Measurements from ENCODE around the gene TPSB2. TPM values are rescaled to one million over a fixed set of nuclear protein-coding genes. Genes with fewer than 3 reads are reported as not detected.
"Not testable (repeated sequence)": the region's sequence is repeated elsewhere in the genome, so short reads cannot be mapped to it uniquely, and the experiment has no call there.

TPSB2 gene
- not detected in 2 replicates for total RNA-seq (2014; rRNA removed; shearing (Covaris generic))
- polyA plus RNA-seq (2015; cell fraction: cytosol; rRNA removed) = not detected in 2 replicates
- not detected in 2 replicates for polyA plus RNA-seq (2015; cell fraction: nucleus; rRNA removed)

DNA sequence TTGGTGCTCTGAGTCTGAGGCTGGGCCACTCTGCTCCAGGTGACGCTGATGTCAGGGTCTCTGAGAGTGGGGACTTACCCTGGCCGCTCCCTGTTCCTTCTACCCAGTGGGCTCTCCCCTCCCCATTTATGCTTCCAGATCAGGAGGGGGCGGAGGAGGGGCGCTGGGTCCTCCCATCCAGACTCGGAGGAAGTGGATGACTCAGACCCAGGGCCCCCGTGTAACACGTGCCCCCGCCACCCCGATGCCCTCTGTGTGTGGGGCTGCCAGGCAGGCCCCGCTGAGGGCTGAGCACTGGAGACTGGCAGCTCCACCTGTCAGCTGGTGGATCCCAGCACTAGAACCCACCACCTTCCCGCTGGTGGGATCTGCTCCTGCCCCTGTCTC lies at the start of gene TPSB2:
Gene TPSB2, minus strand, starts transcription at position 101 of the 387 bp plus-strand sequence. CDS start 233 bp downstream, outside the sequence.
- DNase-seq (ENCODE audit: low read depth) = not testable (repeated sequence)

DNA sequence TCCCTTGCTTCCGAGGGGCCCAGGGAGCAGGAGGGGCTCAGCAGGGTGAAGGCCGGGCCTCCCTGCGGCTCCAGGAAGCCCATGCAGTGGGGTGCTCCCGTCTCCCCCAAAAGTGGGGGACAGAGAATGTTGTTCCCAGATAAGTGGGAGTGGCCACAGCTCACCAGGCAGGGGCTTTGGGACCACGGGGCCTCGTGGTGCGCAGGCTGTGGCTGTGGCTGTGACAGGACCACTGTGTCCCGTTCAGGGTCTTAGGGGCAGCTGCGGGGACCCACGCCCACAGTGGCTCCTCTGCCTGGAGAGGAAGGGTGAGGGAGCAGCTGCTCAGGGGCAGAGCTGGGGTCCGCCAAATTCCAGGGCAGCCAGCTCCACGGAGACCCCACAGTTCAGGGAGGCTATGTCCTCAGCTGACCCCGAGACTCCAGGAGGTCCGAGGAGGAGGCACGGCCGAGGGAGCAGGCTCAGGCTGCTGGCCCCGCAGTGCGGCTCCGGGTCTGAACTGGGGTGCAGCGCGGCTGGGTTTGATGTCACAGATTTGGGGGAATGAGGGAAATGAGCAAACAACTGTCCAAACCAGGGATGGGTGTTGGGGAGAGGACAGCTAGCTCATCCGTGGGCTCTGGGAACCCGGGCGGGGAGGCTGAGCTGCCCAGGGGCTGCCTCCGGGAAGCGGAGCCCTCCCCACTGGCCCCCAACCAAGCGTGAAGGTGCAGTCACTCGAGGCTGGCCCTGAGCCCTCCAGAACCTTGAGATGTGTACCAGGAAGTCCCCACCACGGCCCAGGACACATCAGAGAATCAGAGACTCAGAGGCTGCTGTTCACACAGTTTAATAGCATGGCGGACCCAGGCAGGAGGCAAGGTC lies 49.3 kb upstream of the TPSB2 start:
- DNase-seq (ENCODE audit: low read depth) = no peak

DNA sequence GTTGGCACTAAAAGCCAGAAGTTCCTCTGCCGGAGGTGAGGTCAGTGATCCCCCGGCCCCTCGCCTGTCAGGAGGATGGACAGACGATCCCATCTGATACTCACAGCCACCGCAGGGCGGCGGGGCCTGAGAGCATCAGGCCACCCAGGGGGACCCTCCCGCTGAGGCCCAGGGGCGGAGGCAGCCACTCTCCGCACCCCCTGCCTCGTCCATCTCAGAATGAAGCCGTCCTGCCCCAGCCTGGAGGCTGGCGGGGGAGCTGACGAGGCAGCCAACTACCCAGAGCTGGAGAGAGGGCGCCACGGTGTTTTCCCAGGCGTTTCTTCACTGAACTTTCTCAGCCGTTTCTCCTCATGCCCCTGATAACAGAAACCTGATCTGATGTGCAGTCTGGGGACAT lies 48.5 kb upstream of the TPSB2 start:
- DNase-seq (ENCODE audit: low read depth) = no peak

- DNase-seq (ENCODE audit: low read depth) = no peak
Observed at GRCh38 chr16:1277617-1278282, 47.8 kb upstream of the TPSB2 start.

GRCh38 chr16:1277151-1277598 lies 47.2 kb upstream of the TPSB2 start:
- no peak for DNase-seq (ENCODE audit: low read depth)

DNA sequence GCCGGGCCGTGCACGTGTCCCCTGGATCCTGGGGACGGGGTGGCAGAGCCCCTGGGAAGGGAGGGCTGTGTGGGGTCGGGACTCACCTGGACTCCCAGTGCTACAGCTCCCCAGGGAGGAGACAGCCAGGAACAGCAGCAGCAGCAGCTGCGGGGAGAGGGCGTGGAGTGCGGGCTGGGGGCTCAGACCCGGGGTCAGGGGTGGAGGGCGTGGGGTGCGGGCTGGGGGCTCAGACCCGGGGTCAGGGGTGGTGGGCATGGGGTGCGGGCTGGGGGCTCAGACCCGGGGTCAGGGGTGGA lies 46.5 kb upstream of the TPSB2 start:
- no peak for DNase-seq (ENCODE audit: low read depth)

- DNase-seq (ENCODE audit: low read depth) = no peak
Observed at GRCh38 chr16:1275791-1276579, 46.0 kb upstream of the TPSB2 start.

- DNase-seq (ENCODE audit: low read depth) = no peak
Observed at GRCh38 chr16:1274767-1275166, 44.8 kb upstream of the TPSB2 start.

- no peak for DNase-seq (ENCODE audit: low read depth)
Observed at GRCh38 chr16:1273816-1274215, 43.8 kb upstream of the TPSB2 start.

GRCh38 chr16:1272453-1273198 lies 42.6 kb upstream of the TPSB2 start:
- no peak for DNase-seq (ENCODE audit: low read depth)

DNA sequence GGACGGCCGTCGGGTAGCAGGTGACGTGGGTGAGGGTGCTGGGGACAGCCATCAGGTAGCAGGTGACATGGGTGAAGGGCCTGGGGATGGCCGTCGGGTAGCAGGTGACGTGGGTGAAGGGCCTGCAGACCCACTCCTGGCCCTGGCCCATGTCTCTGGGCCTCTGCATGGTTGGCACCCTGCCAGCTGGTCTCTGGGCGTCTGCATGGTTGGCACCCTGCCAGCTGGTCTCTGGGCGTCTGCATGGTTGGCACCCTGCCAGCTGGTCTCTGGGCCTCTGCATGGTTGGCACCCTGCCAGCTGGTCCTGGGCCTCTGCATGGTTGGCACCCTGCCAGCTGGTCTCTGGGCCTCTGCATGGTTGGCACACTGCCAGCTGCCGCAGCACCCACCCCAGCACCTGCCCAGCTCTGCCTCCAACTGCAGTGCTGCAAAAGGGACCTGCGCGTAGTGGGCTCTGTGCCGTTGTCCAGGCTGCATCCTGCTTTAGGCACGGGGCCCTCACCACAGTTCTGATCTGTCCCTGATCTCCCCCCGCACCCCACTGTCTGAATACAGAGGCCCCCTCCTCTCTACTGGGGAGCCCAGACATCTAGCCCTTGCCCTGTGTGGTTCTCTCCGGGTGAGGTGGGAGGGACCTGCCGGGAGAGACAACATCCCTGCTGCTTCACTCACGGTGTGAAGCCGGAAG lies 41.9 kb upstream of the TPSB2 start:
- not testable (repeated sequence) for DNase-seq (ENCODE audit: low read depth)

GRCh38 chr16:1271380-1271723 lies 41.4 kb upstream of the TPSB2 start:
- no peak for DNase-seq (ENCODE audit: low read depth)

DNA sequence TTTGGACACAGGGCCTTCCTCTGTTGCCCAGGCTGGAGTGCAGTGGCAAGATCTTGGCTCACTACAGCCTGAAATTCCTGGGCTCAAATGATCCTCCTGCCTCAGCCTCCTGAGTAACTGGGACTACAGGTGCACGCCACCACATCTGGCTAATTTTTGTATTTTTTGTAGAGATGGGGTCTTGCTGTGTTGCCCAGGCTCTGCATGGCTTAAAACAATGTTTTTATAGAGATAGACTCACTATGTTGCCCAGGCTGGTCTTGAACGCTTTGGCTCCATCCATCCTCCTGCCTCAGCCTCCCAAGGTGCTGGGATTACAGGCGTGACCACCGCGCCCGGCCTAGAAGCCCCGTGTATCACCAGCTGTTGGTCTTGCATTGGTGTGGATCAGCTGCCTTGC lies 39.4 kb upstream of the TPSB2 start:
- not testable (repeated sequence) for DNase-seq (ENCODE audit: low read depth)

GRCh38 chr16:1265826-1266225 lies 35.8 kb upstream of the TPSB2 start:
- DNase-seq (ENCODE audit: low read depth) = no peak

DNA sequence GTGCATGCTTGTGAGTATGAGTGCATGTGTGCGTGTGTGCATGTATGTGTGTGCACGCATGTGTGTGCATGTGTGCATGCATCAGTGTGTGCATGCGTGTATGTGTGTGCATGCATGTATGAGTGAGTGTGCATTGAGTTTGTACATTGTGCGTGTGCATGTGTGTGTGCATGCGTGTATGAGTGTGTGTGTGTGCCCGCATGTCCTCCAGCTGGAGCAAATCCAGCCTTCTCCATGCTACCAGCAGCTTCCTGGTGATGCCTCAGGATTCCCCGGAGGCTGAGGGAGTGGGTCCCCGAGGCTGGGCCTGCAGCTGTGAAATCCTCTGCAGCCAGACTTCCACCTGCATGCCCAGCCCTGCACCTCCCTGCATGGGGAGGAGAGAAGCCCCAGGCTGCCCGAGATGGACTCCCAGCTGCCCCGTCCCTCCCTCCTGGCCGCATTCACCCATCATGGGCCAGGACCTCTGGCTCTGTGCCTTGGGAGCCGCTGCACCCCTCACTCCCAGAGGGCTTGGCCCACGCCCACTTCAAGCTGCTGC lies 35.2 kb upstream of the TPSB2 start:
- no peak for DNase-seq (ENCODE audit: low read depth)

DNA sequence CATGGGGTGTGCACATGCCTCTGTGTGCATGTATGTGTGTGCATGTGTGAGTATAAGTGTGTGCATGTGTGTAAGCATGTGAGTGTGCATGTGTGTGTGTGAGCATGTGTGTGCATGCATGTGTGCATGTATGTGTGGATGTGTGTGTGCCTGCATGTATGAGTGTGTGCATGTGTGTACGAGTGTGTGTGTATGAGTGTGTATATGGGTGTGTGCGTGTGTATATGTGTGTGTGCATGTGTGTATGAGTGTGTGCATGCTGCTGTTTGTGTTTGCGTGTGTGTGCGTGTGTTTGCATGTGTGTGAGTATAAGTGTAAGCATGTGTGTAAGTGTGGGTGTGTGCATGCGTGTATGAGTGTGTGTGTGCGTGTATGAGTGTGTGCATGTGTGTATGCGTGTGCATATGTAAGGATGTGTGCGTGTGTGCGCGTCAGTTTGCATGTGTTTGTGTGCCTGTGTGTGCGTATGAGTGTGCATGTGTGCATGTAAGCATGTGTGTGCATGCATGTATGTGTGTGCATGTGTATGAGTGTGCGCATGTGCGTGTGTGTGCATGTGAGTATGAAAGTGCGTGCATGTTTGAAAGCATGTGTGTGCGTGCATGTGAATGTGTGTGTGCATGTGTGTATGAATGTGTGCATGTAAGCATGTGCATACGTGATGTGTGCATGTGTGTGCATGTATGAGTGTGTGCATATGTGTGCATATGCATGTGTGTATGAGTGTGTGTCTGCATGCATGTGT lies 34.5 kb upstream of the TPSB2 start:
- DNase-seq (ENCODE audit: low read depth) = no peak

DNA sequence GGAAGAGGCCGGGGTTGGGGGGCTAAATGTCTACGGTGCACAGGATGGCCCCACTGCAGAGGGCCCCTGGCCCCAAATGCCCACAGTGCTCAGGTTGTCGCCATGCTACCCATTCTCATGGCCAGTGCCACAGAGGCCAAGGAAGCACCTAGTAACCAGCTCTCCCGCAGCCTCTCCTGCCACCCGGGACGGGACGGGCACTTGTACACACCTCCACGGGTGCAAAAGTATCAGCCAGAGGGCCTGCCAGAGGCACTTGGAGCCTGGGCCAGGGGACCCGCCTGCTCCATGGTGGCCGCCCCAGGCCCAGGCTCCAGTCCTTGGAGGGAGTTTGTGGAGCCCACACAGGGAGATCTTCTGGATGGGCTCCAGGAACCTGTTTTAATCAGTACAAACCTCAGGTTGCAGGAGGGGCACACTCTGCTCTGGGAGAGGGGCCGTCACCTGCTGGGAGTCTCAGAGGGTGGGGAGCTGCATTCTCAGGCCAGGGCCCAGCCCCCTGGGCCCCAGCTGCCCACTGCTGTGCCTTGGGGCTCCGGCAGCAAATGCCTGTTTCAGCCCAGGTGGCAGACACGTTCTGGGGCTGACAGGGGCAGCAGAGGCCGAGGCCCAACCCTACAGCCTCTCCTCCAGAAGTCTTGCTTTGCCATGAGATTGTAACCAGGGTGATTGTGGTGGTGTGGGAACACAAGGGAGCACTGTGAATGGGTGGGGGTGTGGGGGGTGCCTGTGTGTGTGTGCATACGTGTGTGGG lies 33.8 kb upstream of the TPSB2 start:
- DNase-seq (ENCODE audit: low read depth) = no peak

GRCh38 chr16:1262846-1263221 lies 32.9 kb upstream of the TPSB2 start:
- DNase-seq (ENCODE audit: low read depth) = no peak
